ENCODE results near the gene SLC4A5.

DNA sequence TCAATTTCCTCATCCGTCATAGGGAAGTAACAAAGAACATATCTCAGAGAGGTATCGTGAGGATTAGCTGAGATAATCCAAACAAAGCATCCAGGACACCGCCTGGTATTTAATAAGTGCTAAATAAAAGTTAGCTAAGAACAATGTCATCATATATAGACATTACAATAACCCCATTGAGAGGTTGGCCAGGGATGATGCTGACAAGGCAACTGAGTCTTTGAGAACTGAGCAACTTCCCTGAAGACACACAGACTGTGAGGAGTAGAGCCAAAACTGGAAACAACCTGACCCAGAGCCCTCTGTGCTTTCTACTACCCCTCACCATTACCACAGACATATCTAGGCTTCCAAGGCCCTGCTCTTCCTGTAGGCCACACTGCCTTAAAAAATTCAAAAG, 38.5 kb upstream of the SLC4A5 start:
- TF ChIP-seq POLR2AphosphoS5 (IDR thresholded peaks at IDR 0.05; ENCODE audit: low read depth, low read length) (no peak), POLR2A (IDR thresholded peaks at IDR 0.05; ENCODE audit: low read depth, low read length) (no peak)
